ENCODE measurements around the gene NR1D2.

GRCh38 chr3:23950293-23950692, 5.2 kb downstream of the NR1D2 start:
- TF ChIP-seq CTCF (IDR thresholded peaks at IDR 0.05; ENCODE audit: poor library complexity, severe bottlenecking): no peak
- no peak for TF ChIP-seq TAF1 (IDR thresholded peaks at IDR 0.05; ENCODE audit: low read depth)

Measured in neural cell (in vitro differentiated cells).